Thoracic aorta (tissue), 2 donors: ENCODE results near the gene ICAM2. TPM values are rescaled to one million over a fixed set of nuclear protein-coding genes. Genes with fewer than 3 reads are reported as not detected.

Source experiments
- ATAC-seq: fragments of 150-250 bp; one replicate; pipeline ENCODE4 v1.8.0; 2017; ENCODE audit warnings: low read depth; ENCODE audit not compliant: insufficient number of reproducible peaks, low FRiP score
- DNase-seq: peaks from one replicate; pipeline ENCODE4 v3.0.0-alpha.2; 2020; ENCODE audit warnings: low spot score
- H3K27ac ChIP-seq, 2 donors: fragments of 200-600 bp; sonication (generic); 1 replicate in 1 of 2; 2 replicates in 1 of 2; pipeline ENCODE4 v1.5.1; 2016; ENCODE audit warnings: mild to moderate bottlenecking in 2 of 2, moderate library complexity in 2 of 2
- H3K27me3 ChIP-seq: fragments of 200-600 bp; sonication (generic); replicated peaks from 2 replicates; pipeline ENCODE4 v1.6.0; 2016; ENCODE audit warnings: mild to moderate bottlenecking; ENCODE audit not compliant: insufficient read depth
- H3K36me3 ChIP-seq: fragments of 200-600 bp; sonication (generic); one replicate; pipeline ENCODE4 v1.5.1; 2016
- H3K4me1 ChIP-seq, 2 donors: fragments of 200-600 bp; sonication (generic); 1 replicate in 1 of 2; 2 replicates in 1 of 2; pipeline versions ENCODE4 v1.5.1 to v1.6.0; 2016; ENCODE audit warnings: low read depth in 2 of 2, mild to moderate bottlenecking in 1 of 2; ENCODE audit not compliant: control insufficient read depth in 1 of 2
- H3K4me3 ChIP-seq: fragments of 200-600 bp; sonication (generic); 2 replicates; pipeline ENCODE4 v1.5.1; 2016; ENCODE audit warnings: mild to moderate bottlenecking
- H3K9me3 ChIP-seq: fragments of 200-600 bp; sonication (generic); 2 replicates; pipeline ENCODE4 v1.5.1; 2016
- CTCF ChIP-seq: fragments of 200-600 bp; sonication (generic); IDR thresholded peaks from one replicate; pipeline ENCODE4 v1.5.1; 2019; ENCODE audit warnings: antibody characterized with exemption
- total RNA-seq, 2 donors: library from RNA; depleted of rRNA; stranded (reverse); fragments of >200 nt; gene quantifications; one replicate each; pipeline versions ENCODE4 v1.1.0 to v1.2.3, GENCODE V29; 2016

The ICAM2 gene
- total RNA-seq, 2 donors from 2014 or later = 41.6 to 46.6 TPM

GRCh38 chr17:64005734-64006167 lies 14.7 kb downstream of the ICAM2 start:
- Histone ChIP-seq H3K9me3 (no peaks in the 10 kb centered on the region), H3K4me1 (no peaks in the 10 kb centered on the region), H3K4me3 (no peak overlapping the region), H3K36me3 (no peaks in the 10 kb centered on the region), H3K27me3 (no peaks in the 10 kb centered on the region), H3K27ac (no peak overlapping the region)
- ATAC-seq = no peak
- no peak for TF ChIP-seq CTCF
- DNase-seq = no peak

GRCh38 chr17:64004903-64005733 lies 15.3 kb downstream of the ICAM2 start:
- ATAC-seq = no peak
- H3K9me3 ChIP-seq = no peaks in the 10 kb centered on the region
- no peak for TF ChIP-seq CTCF
- no peak for DNase-seq
- no peaks in the 10 kb centered on the region for H3K27me3 ChIP-seq
- no peaks in the 10 kb centered on the region for H3K36me3 ChIP-seq
- H3K4me3 ChIP-seq = no peak overlapping the region
- H3K27ac ChIP-seq = no peak overlapping the region
- H3K4me1 ChIP-seq = no peaks in the 10 kb centered on the region

GRCh38 chr17:64004218-64004770 lies 16.1 kb downstream of the ICAM2 start:
- no peak for TF ChIP-seq CTCF
- H3K4me3 ChIP-seq = no peak overlapping the region
- H3K9me3 ChIP-seq = no peaks in the 10 kb centered on the region
- no peaks in the 10 kb centered on the region for H3K36me3 ChIP-seq
- H3K4me1 ChIP-seq = no peaks in the 10 kb centered on the region
- no peaks in the 10 kb centered on the region for H3K27me3 ChIP-seq
- DNase-seq (no peak), ATAC-seq (no peak)
- H3K27ac ChIP-seq = no peak overlapping the region

GRCh38 chr17:64003526-64004121 lies 16.8 kb downstream of the ICAM2 start:
- no peaks in the 10 kb centered on the region for H3K9me3 ChIP-seq
- no peak overlapping the region for H3K4me3 ChIP-seq
- ATAC-seq = no peak
- no peaks in the 10 kb centered on the region for H3K36me3 ChIP-seq
- peaks cover 0 to 4% of the 10 kb centered on the region in 2 donors for H3K4me1 ChIP-seq
- no peak for TF ChIP-seq CTCF
- H3K27ac ChIP-seq = no peak overlapping the region
- no peaks in the 10 kb centered on the region for H3K27me3 ChIP-seq
- no peak for DNase-seq
